NCI-H446 treated with DMSO at 0.1 percent for 48 hours (cell line): Measurements from ENCODE around the gene CROCC2.

Experiments
- DNase-seq: peaks from one replicate; lab custom pipeline; 2025; lab: John Stamatoyannopoulos, UW

The CROCC2 gene

GRCh38 chr2:240891492-240892340 lies 14.4 kb upstream of the CROCC2 start:
- DNase-seq, result no peak

DNA sequence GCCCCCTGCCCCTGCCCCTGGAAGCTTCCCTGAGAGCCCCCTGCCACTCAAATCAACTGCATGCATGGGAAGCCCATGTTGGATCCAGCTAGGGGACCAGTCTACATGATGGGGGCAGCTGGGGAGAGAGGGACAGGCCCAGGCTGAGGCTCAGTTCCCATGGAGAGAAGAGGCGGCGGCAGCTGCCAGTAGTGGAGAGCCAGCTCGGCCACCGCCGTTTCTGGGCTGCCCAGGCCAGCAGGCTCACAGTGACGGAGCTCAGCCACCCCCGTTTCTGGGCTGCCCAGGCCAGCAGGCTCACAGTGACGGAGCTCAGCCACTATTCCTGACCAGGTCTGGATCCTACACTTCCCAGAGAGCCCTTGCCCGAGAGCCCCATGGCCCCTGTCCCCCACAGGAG lies 13.8 kb upstream of the CROCC2 start:
- DNase-seq, result no peak

DNA sequence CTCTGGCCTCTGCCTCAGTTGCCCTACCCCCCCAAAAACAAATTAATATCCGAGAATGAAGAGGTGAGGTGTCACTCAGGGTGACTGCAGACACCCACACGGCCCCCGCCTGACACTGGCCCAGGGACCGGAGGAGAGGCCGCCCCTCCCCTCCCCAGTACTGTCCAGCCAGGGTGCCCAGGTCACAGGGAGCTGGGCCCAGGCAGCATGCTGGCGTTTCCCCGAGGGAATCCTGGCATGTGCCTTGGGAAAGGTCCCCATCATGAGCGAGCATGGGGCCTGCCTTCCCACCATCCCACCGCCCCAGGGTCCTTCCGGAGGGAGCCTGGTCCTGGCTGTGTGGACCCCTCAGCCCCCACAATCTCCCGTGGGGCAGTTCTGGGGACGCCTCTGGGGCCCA lies 13.2 kb upstream of the CROCC2 start:
- DNase-seq, result no peak

GRCh38 chr2:240893363-240893844 lies 12.7 kb upstream of the CROCC2 start:
- no peak for DNase-seq

DNA sequence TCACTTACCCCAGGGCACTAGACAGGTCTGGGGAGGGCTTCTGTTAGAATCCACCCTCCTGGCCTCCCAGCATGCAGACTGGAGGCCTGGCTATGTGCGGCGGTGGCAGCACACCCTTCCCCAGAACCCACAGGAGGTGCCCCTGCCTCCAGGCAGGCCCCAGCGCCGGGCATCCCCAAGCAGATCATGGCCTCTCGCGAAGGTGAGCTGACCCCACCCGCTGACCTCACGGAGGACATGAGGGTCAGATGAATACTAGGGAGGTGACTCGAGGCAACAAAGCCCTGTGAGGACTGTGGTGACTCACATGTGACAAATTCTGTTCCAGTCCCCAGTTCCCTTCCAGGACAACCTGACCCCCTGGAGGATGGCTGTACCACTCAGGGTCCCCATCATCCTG lies 12.1 kb upstream of the CROCC2 start:
- DNase-seq, result no peak

DNA sequence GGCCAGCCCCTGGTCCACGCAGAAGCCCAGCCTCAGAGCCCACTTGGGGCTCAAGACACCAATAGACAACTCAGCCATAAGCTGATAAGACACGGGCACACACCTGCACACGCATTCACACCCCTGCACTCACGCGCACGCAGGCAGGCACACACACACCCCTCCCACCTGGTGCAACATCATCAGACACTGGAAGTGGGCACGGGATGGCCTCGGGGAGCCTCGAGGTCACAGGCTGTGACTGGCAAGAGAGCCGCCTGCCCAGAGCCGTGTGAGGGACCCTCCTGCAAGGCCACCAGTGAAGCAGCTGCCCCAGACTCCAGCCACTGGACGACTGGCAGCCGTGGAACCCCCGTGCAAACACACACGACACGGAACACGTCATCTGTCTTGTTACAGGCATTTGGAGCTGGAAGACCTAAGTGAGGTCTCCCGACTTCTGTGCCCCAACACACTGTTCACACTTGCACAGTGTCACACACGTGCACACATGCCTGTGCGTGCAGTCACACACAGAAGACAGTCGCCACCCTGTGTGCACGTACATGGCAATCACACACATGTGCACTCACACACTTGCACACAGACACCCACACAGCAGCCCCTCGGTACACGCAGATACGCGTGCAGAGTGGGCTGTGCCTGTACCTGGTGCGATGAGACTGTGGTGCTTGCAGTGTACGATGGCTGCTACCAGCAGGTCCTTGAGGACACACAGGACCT lies 11.1 kb upstream of the CROCC2 start:
- no peak for DNase-seq

DNA sequence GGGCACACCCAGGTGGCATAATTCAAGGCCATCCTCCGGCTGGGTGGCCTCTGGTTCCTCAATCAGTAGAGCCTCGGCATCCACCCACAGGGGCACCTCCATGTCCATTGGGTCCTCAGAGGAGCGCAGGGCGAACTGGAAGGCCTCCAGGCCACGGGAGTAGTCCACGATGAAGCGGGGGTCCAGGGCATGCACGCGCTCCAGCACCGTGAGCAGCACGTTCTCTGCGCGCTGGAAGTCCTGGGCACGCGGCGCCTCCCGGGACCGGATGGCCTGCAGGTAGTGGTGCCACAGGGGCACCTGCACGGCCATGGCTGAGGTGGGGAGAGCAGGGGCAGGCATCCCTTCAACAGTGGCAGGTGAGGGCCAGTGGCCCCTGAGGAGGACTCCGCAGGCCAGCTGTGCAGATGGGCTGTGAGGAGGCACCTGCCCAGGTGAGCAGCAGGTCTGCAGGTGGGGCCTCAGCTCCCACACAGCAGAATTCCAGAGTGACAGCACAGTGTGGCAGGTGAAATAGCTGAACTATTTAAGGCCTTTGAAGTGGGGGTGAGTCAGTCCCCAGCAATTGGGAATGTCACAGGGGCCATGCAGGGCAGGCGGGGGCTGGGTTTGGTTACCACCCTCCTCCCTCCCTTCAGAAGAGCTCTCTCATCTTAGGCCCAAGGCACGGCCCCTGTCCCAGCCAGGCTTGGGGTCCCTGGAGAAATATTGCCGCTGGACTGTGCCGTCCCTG lies 10.3 kb upstream of the CROCC2 start, which contains the start of gene MAB21L4:
TSS of gene MAB21L4 (minus strand) at position 501 of the 733 bp plus-strand sequence. CDS start at position 342, 159 bp downstream.
- no peak for DNase-seq

- no peak for DNase-seq
These were observed 9.7 kb upstream of the CROCC2 start for GRCh38 chr2:240896394-240896793.

- no peak for DNase-seq
These were observed 9.1 kb upstream of the CROCC2 start for GRCh38 chr2:240896871-240897692.

DNA sequence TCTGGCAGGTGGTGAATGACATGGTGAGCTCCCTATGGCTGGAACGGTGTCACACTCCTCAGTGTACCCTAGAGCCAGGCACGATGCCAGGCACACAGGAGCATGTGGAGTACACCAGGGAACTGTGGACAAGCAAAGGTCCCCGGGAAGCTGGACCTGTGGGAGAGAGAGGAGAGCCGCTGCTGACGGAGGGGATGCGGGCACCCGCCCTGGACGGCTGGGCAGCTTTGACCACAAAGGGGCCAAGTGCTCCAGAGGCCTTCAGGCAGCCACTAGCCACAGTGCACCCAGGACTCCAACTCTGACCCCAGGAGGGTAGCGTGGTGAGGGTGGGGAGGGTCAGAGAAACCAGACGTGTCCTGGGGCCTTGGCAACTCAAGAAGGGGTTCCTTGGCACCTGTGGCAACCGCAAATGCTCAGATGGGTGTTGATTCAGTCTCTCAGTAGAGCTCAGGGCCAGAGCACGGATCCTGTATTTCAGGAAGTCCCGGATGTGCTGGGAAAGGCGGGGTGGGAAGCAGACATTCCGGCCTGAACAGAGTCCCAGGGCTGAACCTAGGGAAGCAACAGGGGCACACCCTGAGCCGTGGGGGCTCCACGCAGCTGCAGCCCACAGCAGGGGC lies 7.9 kb upstream of the CROCC2 start:
- no peak for DNase-seq

- DNase-seq, result no peak
These were observed 7.2 kb upstream of the CROCC2 start for GRCh38 chr2:240898731-240899467.

DNA sequence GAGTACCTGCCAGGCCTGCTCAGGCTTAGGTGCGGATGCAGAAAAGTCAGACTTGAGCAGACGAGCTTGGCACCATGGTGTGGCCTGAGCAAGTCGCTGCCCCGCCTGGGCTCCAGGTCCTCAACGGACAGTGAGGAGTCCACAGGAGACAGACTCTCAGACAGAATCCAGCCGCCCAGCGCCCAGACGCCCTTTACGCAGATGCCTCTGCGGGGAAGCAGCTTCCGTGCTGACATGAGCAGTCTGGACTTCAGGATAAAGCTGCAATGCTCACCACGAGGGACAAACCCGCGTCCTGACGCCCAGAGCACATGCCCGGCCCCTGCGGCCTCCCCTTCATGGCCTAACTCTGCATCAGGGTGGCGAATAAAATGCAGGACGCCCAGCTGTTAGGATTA lies 6.7 kb upstream of the CROCC2 start:
- no peak for DNase-seq

DNA sequence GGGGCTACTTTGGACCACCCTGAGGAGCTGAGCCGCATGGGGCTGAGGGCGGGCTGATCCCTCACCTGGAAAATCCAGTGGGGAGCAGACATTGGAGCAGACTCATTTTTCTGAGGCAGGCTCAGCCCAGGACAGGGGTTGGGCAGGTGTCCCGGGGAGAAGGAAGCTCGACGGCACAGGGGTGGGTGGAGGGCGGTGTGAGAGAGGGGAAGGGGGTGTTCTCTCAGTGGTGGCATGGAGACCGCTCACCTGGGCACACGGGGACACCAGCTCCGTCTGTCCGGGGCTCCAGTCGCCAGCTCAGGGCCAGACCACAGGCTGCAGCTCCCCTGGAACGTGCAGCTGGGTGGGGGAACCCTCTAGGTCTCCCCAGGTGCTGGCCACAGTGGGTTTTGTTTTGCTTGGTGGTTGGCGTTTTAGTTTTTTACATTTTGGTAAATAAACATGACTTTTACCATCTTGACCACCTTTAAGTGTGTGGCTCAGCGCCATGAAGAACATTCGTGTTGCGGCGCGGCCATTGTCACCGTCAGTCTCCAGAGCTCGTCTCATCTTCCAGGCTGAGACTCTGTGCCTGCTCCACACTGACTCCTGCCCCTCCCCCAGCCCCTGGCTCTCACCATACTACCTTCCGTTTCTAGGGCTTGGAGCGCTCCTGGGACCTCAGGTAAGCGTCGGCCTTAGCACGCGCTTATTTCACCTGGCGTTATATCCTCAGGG lies 5.8 kb upstream of the CROCC2 start:
- DNase-seq, result no peak

- DNase-seq, result no peak
These were observed 4.0 kb upstream of the CROCC2 start for GRCh38 chr2:240901986-240902614.

- DNase-seq, result no peak
These were observed 3.5 kb upstream of the CROCC2 start for GRCh38 chr2:240902615-240903041.

DNA sequence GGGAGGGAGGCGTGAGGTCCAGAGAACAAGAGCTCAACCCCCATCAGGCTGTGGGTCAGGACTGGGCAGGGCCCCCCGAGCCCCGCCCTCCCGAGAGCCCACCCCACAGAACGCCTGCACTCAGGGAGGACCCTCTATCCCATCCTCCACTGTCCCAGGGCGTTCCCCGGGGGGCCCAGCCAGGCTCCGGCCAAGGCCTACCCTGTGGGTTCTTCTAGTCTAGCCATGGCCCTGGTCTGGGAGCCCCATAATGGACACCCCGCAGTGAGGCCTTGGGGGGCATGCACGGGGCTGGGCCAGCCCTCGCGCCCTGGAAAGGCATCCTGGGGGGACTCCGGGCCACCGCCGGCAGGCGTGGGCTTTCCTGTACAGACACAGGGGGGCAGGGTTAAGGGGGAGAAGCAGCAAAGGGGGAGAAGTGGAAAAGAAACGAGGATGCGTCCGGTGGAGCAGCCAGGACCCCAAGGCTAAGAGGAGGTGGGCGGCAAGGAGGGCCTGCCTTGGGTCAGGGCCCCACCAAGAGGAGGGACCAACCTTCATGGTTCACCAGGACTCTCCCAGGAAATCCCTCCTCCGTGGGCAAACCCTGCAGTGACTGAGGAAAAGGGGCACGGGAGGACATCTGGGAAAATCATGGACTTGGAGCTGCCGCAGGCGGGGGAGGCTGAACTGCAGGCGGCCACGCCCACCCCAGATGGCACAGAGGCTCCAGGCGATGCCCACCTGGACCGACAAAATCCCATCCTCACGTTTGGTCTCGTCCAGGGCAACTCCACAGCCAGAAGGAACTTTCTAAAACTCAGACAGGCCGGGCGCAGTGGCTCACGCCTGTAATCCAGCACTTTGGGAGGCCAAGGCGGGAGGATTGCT lies 2.7 kb upstream of the CROCC2 start:
- no peak for DNase-seq

GRCh38 chr2:240904216-240905175 lies 1.6 kb upstream of the CROCC2 start:
- no peak for DNase-seq
